C4-2B (cell line): Measurements from ENCODE around the gene RBMS1.

Source experiments
- CTCF ChIP-seq: fragments of 450-650 bp; conservative IDR thresholded peaks from 2 replicates; pipeline ENCODE4 v1.5.1; 2017; ENCODE audit warnings: mild to moderate bottlenecking
- ZFX ChIP-seq: fragments of 450-650 bp; IDR thresholded peaks from 2 replicates; pipeline ENCODE4 v1.6.1; 2017

- TF ChIP-seq CTCF = no peak
- TF ChIP-seq ZFX = no peak
Measured at GRCh38 chr2:160239436-160239835, 254.2 kb downstream of the RBMS1 start.
